GM23338 (cell line): Measurements from ENCODE around the gene ELAPOR1. TPM values are rescaled to one million over a fixed set of nuclear protein-coding genes. Genes with fewer than 3 reads are reported as not detected.
A peak's percentile ranks its signal among the peaks of the same experiment; 100 is the strongest.

Experiments
- ATAC-seq: fragments of 200-7000 bp; cut with Tn5 transposase; 3 replicates; pipeline ENCODE4 v1.9.1; 2020
- DNase-seq: peaks from one replicate; pipeline ENCODE4 v3.0.0-alpha.2; 2015; ENCODE audit warnings: low spot score
- H2AFZ ChIP-seq: fragments of 200-600 bp; sonication (generic); 2 replicates; pipeline ENCODE4 v1.8.0; 2016; ENCODE audit warnings: antibody characterized with exemption, mild to moderate bottlenecking, moderate library complexity
- H3F3A ChIP-seq: fragments of 200-600 bp; sonication (generic); replicated peaks from 2 replicates; pipeline ENCODE4 v1.8.0; 2017; ENCODE audit warnings: antibody characterized with exemption, mixed run types, low read depth
- H3K27ac ChIP-seq: fragments of 200-600 bp; sonication (generic); 2 replicates; pipeline ENCODE4 v1.6.1; 2016; ENCODE audit warnings: low read depth
- H3K27me3 ChIP-seq: fragments of 200-600 bp; sonication (generic); 2 replicates; pipeline ENCODE4 v1.8.0; 2016; ENCODE audit warnings: mild to moderate bottlenecking, mixed run types, moderate library complexity; ENCODE audit not compliant: insufficient read depth
- H3K36me3 ChIP-seq: fragments of 200-600 bp; sonication (generic); 2 replicates; pipeline ENCODE4 v1.8.0; 2016; ENCODE audit warnings: mild to moderate bottlenecking; ENCODE audit not compliant: insufficient read depth
- H3K4me1 ChIP-seq: fragments of 200-600 bp; sonication (generic); 2 replicates; pipeline ENCODE4 v1.8.0; 2016; ENCODE audit warnings: mild to moderate bottlenecking, moderate library complexity; ENCODE audit not compliant: insufficient read depth
- H3K4me2 ChIP-seq: fragments of 200-600 bp; sonication (generic); 2 replicates; pipeline ENCODE4 v1.7.1; 2017; ENCODE audit warnings: mixed run types
- H3K4me3 ChIP-seq: fragments of 200-600 bp; sonication (generic); 2 replicates; pipeline ENCODE4 v1.6.1; 2016; ENCODE audit warnings: mixed run types
- H3K79me2 ChIP-seq: fragments of 200-600 bp; sonication (generic); replicated peaks from 2 replicates; pipeline ENCODE4 v1.8.0; 2017; ENCODE audit warnings: mild to moderate bottlenecking; ENCODE audit not compliant: insufficient read depth
- H3K9me2 ChIP-seq: fragments of 200-600 bp; sonication (generic); 2 replicates; pipeline ENCODE4 v1.8.0; 2017; ENCODE audit not compliant: insufficient read depth
- H4K20me1 ChIP-seq: fragments of 200-600 bp; sonication (generic); replicated peaks from 2 replicates; pipeline ENCODE4 v1.8.0; 2017; ENCODE audit warnings: mild to moderate bottlenecking; ENCODE audit not compliant: insufficient read depth
- H3K27ac Mint-ChIP-seq: 2 replicates; pipeline ENCODE4 v1.8.0; 2020; ENCODE audit warnings: inconsistent platforms, mild to moderate bottlenecking, moderate library complexity, mixed read lengths
- H3K27me3 Mint-ChIP-seq: 3 replicates; pipeline ENCODE4 v1.8.0; 2022; ENCODE audit warnings: low read depth, mild to moderate bottlenecking, moderate library complexity, mixed read lengths, inconsistent platforms; ENCODE audit not compliant: insufficient read depth, poor library complexity
- H3K36me3 Mint-ChIP-seq: 3 replicates; pipeline ENCODE4 v1.8.0; 2021; ENCODE audit warnings: low read depth, mild to moderate bottlenecking, inconsistent platforms, moderate library complexity, mixed read lengths
- H3K4me1 Mint-ChIP-seq: 3 replicates; pipeline ENCODE4 v1.8.0; 2020; ENCODE audit warnings: mild to moderate bottlenecking, inconsistent platforms, mixed read lengths
- H3K4me3 Mint-ChIP-seq: 3 replicates; pipeline ENCODE4 v1.8.0; 2021; ENCODE audit warnings: moderate library complexity, mild to moderate bottlenecking, inconsistent platforms, mixed read lengths
- H3K9me3 Mint-ChIP-seq: 3 replicates; pipeline ENCODE4 v1.8.0; 2020; ENCODE audit warnings: moderate library complexity, mild to moderate bottlenecking, inconsistent platforms, mixed read lengths
- CREB1 ChIP-seq: fragments of 250-450 bp; sonication (Bioruptor Pico); IDR thresholded peaks from 2 replicates; pipeline ENCODE4 v1.5.0; 2020; ENCODE audit warnings: low read depth, mild to moderate bottlenecking, moderate library complexity
- CTCF ChIP-seq, 2 experiments: fragments of 200-600 bp in 1 of 2; sonication (generic) in 1 of 2; conservative IDR thresholded peaks; 2 replicates each; pipeline versions ENCODE4 v1.5.1 to v1.6.1; 2016 to 2017; ENCODE audit warnings: antibody characterized with exemption in 2 of 2, low read depth in 2 of 2, mild to moderate bottlenecking in 2 of 2, moderate library complexity in 1 of 2
- EZH2 ChIP-seq: fragments of 200-600 bp; sonication (generic); IDR thresholded peaks from one replicate; pipeline ENCODE4 v1.8.0; 2017; ENCODE audit warnings: antibody characterized with exemption, mild to moderate bottlenecking, low read depth; ENCODE audit not compliant: unreplicated experiment
- EZH2phosphoT487 ChIP-seq: fragments of 200-600 bp; sonication (generic); IDR thresholded peaks from one replicate; pipeline ENCODE4 v1.8.1; 2018; ENCODE audit warnings: antibody characterized with exemption; ENCODE audit not compliant: unreplicated experiment
- JUNB ChIP-seq: IDR thresholded peaks from one replicate; pipeline ENCODE4 v1.6.1; 2016; ENCODE audit warnings: antibody characterized with exemption; ENCODE audit not compliant: unreplicated experiment
- NANOG ChIP-seq: IDR thresholded peaks from 2 replicates; pipeline ENCODE4 v1.6.1; 2016; ENCODE audit warnings: antibody characterized with exemption, borderline replicate concordance
- POLR2AphosphoS5 ChIP-seq: IDR thresholded peaks from 2 replicates; pipeline ENCODE4 v1.6.1; 2016; ENCODE audit warnings: antibody characterized with exemption, low read depth
- STAT1 ChIP-seq: IDR thresholded peaks from one replicate; pipeline ENCODE4 v1.6.1; 2016; ENCODE audit warnings: antibody characterized with exemption; ENCODE audit not compliant: unreplicated experiment
- ZNF114 ChIP-seq: fragments of 250-450 bp; sonication (Bioruptor Pico); IDR thresholded peaks from 2 replicates; pipeline ENCODE4 v1.5.0; 2020; ENCODE audit warnings: mild to moderate bottlenecking, moderate library complexity
- ZNF462 ChIP-seq: fragments of 250-450 bp; sonication (Bioruptor Pico); IDR thresholded peaks from 2 replicates; pipeline ENCODE4 v1.5.0; 2020; ENCODE audit warnings: mild to moderate bottlenecking, moderate library complexity
- polyA plus RNA-seq: library from polyadenylated mRNA; unstranded; fragments of >200 nt; fragmentation: Nextera tagmentation; extraction: Ambion mirVana; gene quantifications from 2 replicates; pipeline ENCODE4 v1.2.1, GENCODE V29; 2016
- total RNA-seq: library from RNA; depleted of rRNA; stranded (reverse); fragments of >200 nt; shearing (Covaris generic); gene quantifications from 2 replicates; pipeline ENCODE4 v1.2.3, GENCODE V29; 2014

The ELAPOR1 gene
- total and polyA plus RNA-seq, 2 experiments from 2014 or later = 0.92 to 2.4 TPM

- H2AFZ ChIP-seq = peak overlapping the region; percentile 38; the same call in 1 of the 2 replicates
- H3K4me3 ChIP-seq = peak overlapping the region; percentile 20; the same call in 1 of the 2 replicates
- H3K4me2 ChIP-seq = peak overlapping the region; percentile 35
- ATAC-seq (no peak), DNase-seq (no peak)
- no peaks in the 10 kb centered on the region for H3K9me2 ChIP-seq
- no peaks in the 10 kb centered on the region for H3K27me3 ChIP-seq
- peaks cover 21% of the 10 kb centered on the region for H3K4me1 ChIP-seq
- H3K36me3 Mint-ChIP-seq = peaks cover 6% of the 10 kb centered on the region
- no peaks in the 10 kb centered on the region for H3K36me3 ChIP-seq
- peaks cover 36% of the 10 kb centered on the region for H3K4me1 Mint-ChIP-seq
- peak overlapping the region; percentile 50 for H3K27ac ChIP-seq
- H3K79me2 ChIP-seq = peaks cover 1% of the 10 kb centered on the region
- peak overlapping the region; percentile 23; the same call in 1 of the 3 replicates for H3K4me3 Mint-ChIP-seq
- peaks cover 4% of the 10 kb centered on the region for H3K27me3 Mint-ChIP-seq
- peak overlapping the region; percentile 88; the same call in 1 of the 2 replicates for H3K27ac Mint-ChIP-seq
- H4K20me1 ChIP-seq = no peaks in the 10 kb centered on the region
- TF ChIP-seq JUNB (no peak), CTCF (conservative IDR thresholded peaks at IDR 0.05; ENCODE audit: low read depth in 2 of 2) (no peak), CREB1 (CRISPR knock-in tag) (no peak), ZNF114 (CRISPR knock-in tag) (no peak)
- H3K9me3 Mint-ChIP-seq = peaks cover 4% of the 10 kb centered on the region; the same call in 1 of the 3 replicates
- peaks cover 4% of the 10 kb centered on the region; the same call in 1 of the 2 replicates for H3F3A ChIP-seq
Measured at GRCh38 chr1:109080441-109081082, 33.4 kb upstream of the ELAPOR1 start.

GRCh38 chr1:109083501-109083900, 30.4 kb upstream of the ELAPOR1 start:
- no peak overlapping the region for H3K27ac Mint-ChIP-seq
- no peak for TF ChIP-seq CTCF (conservative IDR thresholded peaks at IDR 0.05; ENCODE audit: low read depth in 2 of 2)
- TF ChIP-seq CREB1 (CRISPR knock-in tag) = no peak
- TF ChIP-seq ZNF114 (CRISPR knock-in tag) = no peak
- no peak for TF ChIP-seq EZH2
- TF ChIP-seq POLR2AphosphoS5 = no peak
- no peak for TF ChIP-seq STAT1
- no peak for TF ChIP-seq EZH2phosphoT487
- TF ChIP-seq ZNF462 (CRISPR knock-in tag) = no peak
- TF ChIP-seq JUNB = no peak
- no peak for TF ChIP-seq NANOG

More at GRCh38 chr1:109083501-109083900, 30.4 kb upstream of the ELAPOR1 start:
- ATAC-seq = no peak
- no peak for DNase-seq
- peak overlapping the region; percentile 53 for H2AFZ ChIP-seq
- peak overlapping the region; percentile 28; the same call in 1 of the 2 replicates for H3K4me2 ChIP-seq
- H3K4me1 ChIP-seq = peaks cover 21% of the 10 kb centered on the region
- H3F3A ChIP-seq = no peaks in the 10 kb centered on the region; the same call in 1 of the 2 replicates
- H3K27me3 ChIP-seq = no peaks in the 10 kb centered on the region
- H3K4me3 Mint-ChIP-seq = no peak overlapping the region
- H3K36me3 Mint-ChIP-seq = peaks cover 3% of the 10 kb centered on the region; the same call in 2 of the 3 replicates
- H3K9me2 ChIP-seq = no peaks in the 10 kb centered on the region
- H3K4me3 ChIP-seq = no peak overlapping the region
- H3K27ac ChIP-seq = no peak overlapping the region
- H3K79me2 ChIP-seq = no peaks in the 10 kb centered on the region
- peaks cover 30% of the 10 kb centered on the region for H3K4me1 Mint-ChIP-seq
- H4K20me1 ChIP-seq = no peaks in the 10 kb centered on the region
- H3K36me3 ChIP-seq = no peaks in the 10 kb centered on the region
- H3K9me3 Mint-ChIP-seq = no peaks in the 10 kb centered on the region; the same call in 2 of the 3 replicates
- peaks cover 7% of the 10 kb centered on the region for H3K27me3 Mint-ChIP-seq
